Bronchial epithelial cell (primary cell): ENCODE results near the gene SYTL3. TPM values are rescaled to one million over a fixed set of nuclear protein-coding genes. Genes with fewer than 3 reads are reported as not detected.
A peak's percentile ranks its signal among the peaks of the same experiment; 100 is the strongest.

ENCODE experiments used
- DNase-seq: peaks from one replicate; pipeline ENCODE4 v3.0.0-alpha.2; 2010; ENCODE audit warnings: low read depth
- FAIRE-seq: peaks from 2 replicates; lab custom pipeline; 2011; peaks lifted over from hg19 to GRCh38; lab: Jason Lieb, UNC
- H3K27me3 ChIP-seq: 2 replicates; pipeline ENCODE4 v1.5.1; 2011; ENCODE audit warnings: low read length; ENCODE audit not compliant: control insufficient read depth, insufficient read depth
- H3K36me3 ChIP-seq: 2 replicates; pipeline ENCODE4 v1.5.1; 2011; ENCODE audit warnings: low read length; ENCODE audit not compliant: control insufficient read depth, insufficient read depth
- H3K4me3 ChIP-seq: 2 replicates; pipeline ENCODE4 v1.5.1; 2011; ENCODE audit warnings: mild to moderate bottlenecking, low read depth, low read length, control low read depth
- CTCF ChIP-seq: IDR thresholded peaks from 2 replicates; pipeline ENCODE4 v1.5.1; 2011; ENCODE audit warnings: mild to moderate bottlenecking, moderate library complexity, low read length, control low read depth, inconsistent platforms; ENCODE audit not compliant: insufficient read depth, severe bottlenecking
- total RNA-seq: library from RNA; depleted of rRNA; stranded (reverse); fragments of >200 nt; gene quantifications from 2 replicates; pipeline ENCODE4 v1.2.1, GENCODE V29; 2014

SYTL3 gene
- total RNA-seq, 1 donor from 2014 or later: 1.1 TPM

GRCh38 chr6:158763434-158764182, 113.8 kb downstream of the SYTL3 start:
- TF ChIP-seq CTCF: no peak
- H3K27me3 ChIP-seq: no peaks in the 10 kb centered on the region
- FAIRE-seq: no peak
- H3K4me3 ChIP-seq: no peak overlapping the region
- no peak for DNase-seq
- H3K36me3 ChIP-seq: peaks cover 15% of the 10 kb centered on the region

- no peak for TF ChIP-seq CTCF
- no peak for DNase-seq
- no peaks in the 10 kb centered on the region for H3K27me3 ChIP-seq
- peaks cover 22% of the 10 kb centered on the region for H3K36me3 ChIP-seq
- FAIRE-seq: no peak
- H3K4me3 ChIP-seq: no peak overlapping the region
These were observed 114.5 kb downstream of the SYTL3 start for GRCh38 chr6:158764183-158764849.

GRCh38 chr6:158764926-158765325, 115.1 kb downstream of the SYTL3 start:
- H3K4me3 ChIP-seq: no peak overlapping the region
- peaks cover 28% of the 10 kb centered on the region for H3K36me3 ChIP-seq
- no peak for TF ChIP-seq CTCF
- H3K27me3 ChIP-seq: no peaks in the 10 kb centered on the region
- no peak for FAIRE-seq
- DNase-seq: no peak

- FAIRE-seq: peak; percentile 55
- peaks cover 33% of the 10 kb centered on the region for H3K36me3 ChIP-seq
These were observed 115.7 kb downstream of the SYTL3 start for GRCh38 chr6:158765499-158766068.

More at GRCh38 chr6:158765499-158766068, 115.7 kb downstream of the SYTL3 start:
- no peak for TF ChIP-seq CTCF
- Histone ChIP-seq H3K27me3 (no peaks in the 10 kb centered on the region), H3K4me3 (no peak overlapping the region)
- DNase-seq: no peak
